Measurements from ENCODE around the gene DPYD. TPM values are rescaled to one million over a fixed set of nuclear protein-coding genes. Genes with fewer than 3 reads are reported as not detected.

Gene DPYD
- total and polyA plus RNA-seq, 10 of the 15 experiments (the other 5 are each of a cell fraction or from before 2014, with no cell fraction given): 5.7 to 23.8 (median 10.2) TPM

GRCh38 chr1:97433824-97434177 lies 487.0 kb downstream of the DPYD start:
- Histone ChIP-seq H3K36me3 (ENCODE audit: control insufficient read depth in 2 of 2, insufficient read depth in 2 of 2, low read length in 1 of 2) (no peaks in the 10 kb centered on the region), H3K9ac (ENCODE audit: control insufficient read depth, insufficient read depth, low read length) (no peak overlapping the region), H3K27ac (ENCODE audit: control insufficient read depth, insufficient read depth) (no peak overlapping the region), H3K4me1 (ENCODE audit: control insufficient read depth, insufficient read depth, low read length) (no peaks in the 10 kb centered on the region), H3K27me3 (replicated peaks in 1 of 2; ENCODE audit: control insufficient read depth in 2 of 2, insufficient read depth in 2 of 2, low read length in 1 of 2) (no peaks in the 10 kb centered on the region), H3K4me2 (ENCODE audit: control insufficient read depth, insufficient read depth) (no peak overlapping the region), H2AFZ (ENCODE audit: control insufficient read depth, low read depth, low read length) (no peak overlapping the region), H3K79me2 (ENCODE audit: control insufficient read depth, insufficient read depth, low read length) (no peaks in the 10 kb centered on the region), H3K9me3 (replicated peaks; ENCODE audit: control insufficient read depth, insufficient read depth, low read length) (no peaks in the 10 kb centered on the region), H3K4me3 (no peak overlapping the region), H4K20me1 (ENCODE audit: control insufficient read depth, insufficient read depth) (no peaks in the 10 kb centered on the region)
- BruUV-seq (replicated peaks): no TSS peak
- ChIA-PET CTCF (no interaction called here), RAD21 (ENCODE audit: unreplicated experiment) (no interaction called here), POLR2A (no interaction called here), SMC1A (ENCODE audit: uncharacterized antibody, unreplicated experiment) (no interaction called here)
- ATAC-seq: no peak
- no peak for TF ChIP-seq MAX (IDR thresholded peaks at IDR 0.05; ENCODE audit: low read depth, low read length)
- no peak for TF ChIP-seq EGR1 (IDR thresholded peaks at IDR 0.05; ENCODE audit: borderline replicate concordance in 1 of 2, low read depth in 2 of 2, low read length in 2 of 2)
- TF ChIP-seq SIX5 (IDR thresholded peaks at IDR 0.05; ENCODE audit: low read depth, low read length, severe bottlenecking): no peak
- no peak for TF ChIP-seq EP300 (IDR thresholded peaks at IDR 0.05; ENCODE audit: borderline replicate concordance in 1 of 2, control insufficient read depth in 1 of 2, low read depth in 2 of 2, low read length in 2 of 2)
- TF ChIP-seq ZNF622 (IDR thresholded peaks at IDR 0.05): no peak
- no peak for TF ChIP-seq ASH2L (IDR thresholded peaks at IDR 0.05; ENCODE audit: borderline replicate concordance, low read depth)
- no peak for TF ChIP-seq ZBED1 (IDR thresholded peaks at IDR 0.05; ENCODE audit: borderline replicate concordance)
- no peak for TF ChIP-seq SMAD1 (IDR thresholded peaks at IDR 0.05; ENCODE audit: low read depth, partially characterized antibody)
- TF ChIP-seq SIN3A (IDR thresholded peaks at IDR 0.05; ENCODE audit: low read depth, low read length): no peak
- TF ChIP-seq BACH1 (IDR thresholded peaks at IDR 0.05; ENCODE audit: borderline replicate concordance): no peak
- no peak for TF ChIP-seq RBBP5 (conservative IDR thresholded peaks at IDR 0.05)
- TF ChIP-seq, protein P1, sequence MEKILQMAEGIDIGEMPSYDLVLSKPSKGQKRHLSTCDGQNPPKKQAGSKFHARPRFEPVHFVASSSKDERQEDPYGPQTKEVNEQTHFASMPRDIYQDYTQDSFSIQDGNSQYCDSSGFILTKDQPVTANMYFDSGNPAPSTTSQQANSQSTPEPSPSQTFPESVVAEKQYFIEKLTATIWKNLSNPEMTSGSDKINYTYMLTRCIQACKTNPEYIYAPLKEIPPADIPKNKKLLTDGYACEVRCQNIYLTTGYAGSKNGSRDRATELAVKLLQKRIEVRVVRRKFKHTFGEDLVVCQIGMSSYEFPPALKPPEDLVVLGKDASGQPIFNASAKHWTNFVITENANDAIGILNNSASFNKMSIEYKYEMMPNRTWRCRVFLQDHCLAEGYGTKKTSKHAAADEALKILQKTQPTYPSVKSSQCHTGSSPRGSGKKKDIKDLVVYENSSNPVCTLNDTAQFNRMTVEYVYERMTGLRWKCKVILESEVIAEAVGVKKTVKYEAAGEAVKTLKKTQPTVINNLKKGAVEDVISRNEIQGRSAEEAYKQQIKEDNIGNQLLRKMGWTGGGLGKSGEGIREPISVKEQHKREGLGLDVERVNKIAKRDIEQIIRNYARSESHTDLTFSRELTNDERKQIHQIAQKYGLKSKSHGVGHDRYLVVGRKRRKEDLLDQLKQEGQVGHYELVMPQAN (conservative IDR thresholded peaks at IDR 0.05): no peak
- TF ChIP-seq CREB1 (IDR thresholded peaks at IDR 0.05; ENCODE audit: low read depth): no peak
- in situ Hi-C loops (cut with MboI): no loop called here
- intact Hi-C loops (cut with micrococcal nuclease; ENCODE audit: unreplicated experiment): no loop called here
- no peak for FAIRE-seq
- WGBS (ENCODE audit: insufficient coverage, insufficient replicate concordance, low lambda C conversion rate, missing lambda C conversion rate): 0% methylated on average over 2 of the region's 2 CpGs
- DNase-seq (ENCODE audit: low read depth, low spot score): no peak

Data from GM12878 (cell line).